Left hindlimb (tissue), 1 donor: ENCODE results near the gene CENPT.
A peak's percentile ranks its signal among the peaks of the same experiment; 100 is the strongest.

Source experiments
- DNase-seq: peaks from one replicate; pipeline ENCODE4 v3.0.0-alpha.2; 2018

Gene CENPT, protein sequence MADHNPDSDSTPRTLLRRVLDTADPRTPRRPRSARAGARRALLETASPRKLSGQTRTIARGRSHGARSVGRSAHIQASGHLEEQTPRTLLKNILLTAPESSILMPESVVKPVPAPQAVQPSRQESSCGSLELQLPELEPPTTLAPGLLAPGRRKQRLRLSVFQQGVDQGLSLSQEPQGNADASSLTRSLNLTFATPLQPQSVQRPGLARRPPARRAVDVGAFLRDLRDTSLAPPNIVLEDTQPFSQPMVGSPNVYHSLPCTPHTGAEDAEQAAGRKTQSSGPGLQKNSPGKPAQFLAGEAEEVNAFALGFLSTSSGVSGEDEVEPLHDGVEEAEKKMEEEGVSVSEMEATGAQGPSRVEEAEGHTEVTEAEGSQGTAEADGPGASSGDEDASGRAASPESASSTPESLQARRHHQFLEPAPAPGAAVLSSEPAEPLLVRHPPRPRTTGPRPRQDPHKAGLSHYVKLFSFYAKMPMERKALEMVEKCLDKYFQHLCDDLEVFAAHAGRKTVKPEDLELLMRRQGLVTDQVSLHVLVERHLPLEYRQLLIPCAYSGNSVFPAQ

DNA sequence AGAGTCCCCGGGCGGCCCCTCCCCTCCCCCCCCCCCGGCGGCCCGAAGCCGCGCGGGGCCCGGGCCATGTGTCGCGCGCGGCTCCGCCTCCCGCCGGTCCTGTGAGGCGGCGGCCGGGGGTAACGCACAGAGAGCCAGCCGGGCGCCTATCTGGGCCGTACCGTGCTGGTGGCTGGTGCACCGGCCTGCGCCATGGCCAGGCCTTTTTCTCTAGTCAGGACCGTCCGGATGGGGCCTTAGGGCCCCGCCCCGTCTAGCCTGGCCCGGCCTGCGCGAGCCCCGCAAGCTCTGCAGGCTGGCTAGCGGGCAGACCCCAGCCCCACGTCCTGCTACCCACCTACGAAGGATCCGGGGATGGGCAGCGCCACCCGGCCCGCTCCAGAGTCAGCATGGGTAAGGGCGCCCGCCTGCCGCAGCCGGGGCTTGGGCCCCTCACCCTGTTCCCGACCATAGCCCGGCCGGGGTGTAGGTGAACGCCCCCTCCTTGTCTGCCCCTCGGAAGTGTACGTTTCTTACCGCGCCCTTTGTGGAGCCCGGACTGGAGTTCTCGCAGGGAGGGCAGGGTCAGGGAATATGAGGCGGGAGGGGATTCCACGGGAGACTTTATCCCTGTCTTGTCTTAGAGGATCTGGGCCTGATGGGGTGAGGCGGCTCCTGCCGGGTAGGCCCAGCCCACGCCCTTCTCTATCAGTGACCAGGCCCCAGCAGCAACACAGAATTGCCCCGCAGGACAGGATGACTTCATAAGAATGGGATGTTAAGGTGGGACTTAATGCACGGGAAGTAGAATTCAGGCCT lies at the start of gene CENPT:
TSS of gene CENPT (minus strand) at position 630 of the 798 bp plus-strand sequence. CDS start 13,834 bp downstream, outside the sequence.
- DNase-seq = no peak

GRCh38 chr16:67897231-67897630 lies 49.7 kb upstream of the CENPT start:
- peak; percentile 62 for DNase-seq

DNA sequence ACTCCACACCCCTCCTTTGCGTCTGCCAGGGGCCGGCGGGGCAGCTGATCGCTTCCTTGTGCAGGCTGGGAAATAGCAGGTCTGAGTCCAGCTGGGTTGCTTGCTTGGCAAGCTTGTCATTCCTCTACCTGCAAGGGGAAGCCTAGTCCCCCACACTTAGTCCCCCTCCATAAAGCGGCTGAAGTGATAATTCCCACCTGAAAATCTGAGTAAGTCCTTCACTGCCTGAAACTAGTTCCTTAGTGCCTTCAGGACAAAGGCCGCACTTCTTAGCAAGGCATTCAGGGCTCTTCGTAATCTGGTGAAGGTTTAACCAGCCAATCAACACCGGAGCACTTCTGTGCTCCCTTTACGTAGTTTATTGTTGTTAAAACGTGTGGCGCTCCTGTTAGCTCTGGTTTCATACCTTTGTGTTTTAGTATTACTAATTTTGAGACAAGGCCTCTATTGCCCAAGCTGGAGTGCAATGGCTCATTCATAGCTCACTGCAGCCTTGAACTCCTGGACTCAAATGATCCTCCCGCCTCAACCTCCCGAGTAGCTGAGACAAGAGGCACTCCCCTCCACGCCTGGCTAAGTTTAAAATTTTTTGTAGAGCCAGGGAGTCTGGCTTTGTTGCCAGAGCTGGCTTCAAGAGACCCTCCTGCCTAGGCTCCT lies 46.4 kb upstream of the CENPT start:
- no peak for DNase-seq

DNA sequence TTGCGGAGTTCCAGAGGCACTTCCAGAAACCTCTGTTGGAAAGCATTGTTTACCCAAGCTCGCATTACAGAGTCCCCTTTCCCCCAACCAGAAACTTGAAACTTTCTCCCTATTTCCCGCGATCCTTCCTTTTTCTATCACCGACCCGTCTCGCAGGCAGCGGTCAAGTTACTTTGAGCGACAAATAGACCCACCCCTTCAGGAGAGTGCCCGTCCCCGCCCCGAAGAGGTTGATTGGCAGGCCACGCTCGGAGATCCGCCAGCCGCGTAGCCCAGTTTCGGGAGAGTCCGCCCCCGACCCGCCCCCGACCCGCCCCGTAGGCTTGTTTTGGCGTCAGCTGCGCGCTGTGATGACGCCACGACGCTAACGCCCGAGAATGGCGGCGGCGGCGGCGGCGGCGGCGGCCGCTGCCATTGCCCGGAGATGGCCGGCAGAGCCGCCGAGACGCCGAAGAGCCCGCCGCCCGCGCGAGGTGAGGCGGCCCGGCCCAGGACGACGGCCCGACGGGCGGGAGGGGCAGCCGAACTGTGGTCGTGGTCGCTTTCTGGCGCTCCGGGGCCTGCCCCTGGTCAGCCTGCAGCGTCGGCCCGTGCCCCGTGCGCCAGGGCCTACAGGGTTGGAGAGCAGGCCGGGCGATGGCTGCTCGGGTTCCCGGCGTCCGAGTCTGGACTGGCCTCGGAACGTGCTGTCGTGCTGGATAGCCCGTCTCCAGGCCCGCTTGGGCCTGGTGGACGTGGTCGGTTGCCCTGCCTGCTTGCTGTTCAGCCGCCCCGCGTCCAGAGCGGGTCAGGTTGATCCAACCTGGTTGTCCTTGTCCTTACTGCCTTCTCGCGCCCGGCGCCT lies 45.6 kb upstream of the CENPT start, which contains the start of gene PSKH1:
TSS of gene PSKH1 (plus strand) at position 356 of the 844 bp plus-strand sequence. CDS start 15,496 bp downstream, outside the sequence.
- peak; percentile 99 for DNase-seq

GRCh38 chr16:67892375-67892774 lies 44.9 kb upstream of the CENPT start:
- no peak for DNase-seq

GRCh38 chr16:67888331-67888730 lies 40.8 kb upstream of the CENPT start:
- DNase-seq = no peak

- DNase-seq = no peak
These were observed 38.9 kb upstream of the CENPT start for GRCh38 chr16:67886387-67886786.

DNA sequence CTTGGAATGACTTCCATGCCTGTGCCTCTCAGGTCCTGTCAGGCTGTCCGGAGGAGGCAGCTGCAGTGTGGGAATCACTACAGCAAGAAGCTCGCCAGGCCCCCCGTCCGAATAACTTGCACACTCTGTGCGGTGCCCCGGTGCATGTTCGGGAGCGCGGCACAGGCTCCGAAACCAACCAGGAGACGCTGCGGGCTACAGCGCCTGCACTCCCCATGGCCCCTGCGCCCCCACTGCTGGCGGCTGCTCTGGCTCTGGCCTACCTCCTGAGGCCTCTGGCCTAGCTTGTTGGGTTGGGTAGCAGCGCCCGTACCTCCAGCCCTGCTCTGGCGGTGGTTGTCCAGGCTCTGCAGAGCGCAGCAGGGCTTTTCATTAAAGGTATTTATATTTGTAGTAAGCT lies 38.5 kb upstream of the CENPT start:
- no peak for DNase-seq

GRCh38 chr16:67885545-67885944 lies 38.1 kb upstream of the CENPT start:
- no peak for DNase-seq

DNA sequence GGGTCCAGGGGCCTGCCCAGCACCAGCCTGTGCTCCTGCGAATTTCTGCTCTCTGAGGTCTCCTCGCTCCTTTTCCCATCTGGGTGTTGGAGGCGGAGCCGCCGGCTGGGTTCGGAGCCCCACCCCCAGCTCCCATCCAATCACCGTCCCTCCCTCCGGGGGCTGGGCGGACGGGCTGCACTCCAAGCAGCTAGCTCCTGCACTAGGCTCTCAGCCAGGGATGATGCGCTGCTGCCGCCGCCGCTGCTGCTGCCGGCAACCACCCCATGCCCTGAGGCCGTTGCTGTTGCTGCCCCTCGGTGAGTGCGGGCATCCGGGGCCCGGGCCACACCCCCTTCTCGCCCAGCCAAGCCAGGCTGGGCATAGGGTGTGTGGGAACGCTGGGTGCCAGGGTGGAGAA lies 37.2 kb upstream of the CENPT start, which contains the start of gene NRN1L:
TSS of gene NRN1L (plus strand) at position 202 of the 400 bp plus-strand sequence. CDS start at position 221, 19 bp downstream.
- peak; percentile 91 for DNase-seq

- DNase-seq = no peak
These were observed 36.4 kb upstream of the CENPT start for GRCh38 chr16:67883872-67884261.

- no peak for DNase-seq
These were observed 35.8 kb upstream of the CENPT start for GRCh38 chr16:67883146-67883871.

DNA sequence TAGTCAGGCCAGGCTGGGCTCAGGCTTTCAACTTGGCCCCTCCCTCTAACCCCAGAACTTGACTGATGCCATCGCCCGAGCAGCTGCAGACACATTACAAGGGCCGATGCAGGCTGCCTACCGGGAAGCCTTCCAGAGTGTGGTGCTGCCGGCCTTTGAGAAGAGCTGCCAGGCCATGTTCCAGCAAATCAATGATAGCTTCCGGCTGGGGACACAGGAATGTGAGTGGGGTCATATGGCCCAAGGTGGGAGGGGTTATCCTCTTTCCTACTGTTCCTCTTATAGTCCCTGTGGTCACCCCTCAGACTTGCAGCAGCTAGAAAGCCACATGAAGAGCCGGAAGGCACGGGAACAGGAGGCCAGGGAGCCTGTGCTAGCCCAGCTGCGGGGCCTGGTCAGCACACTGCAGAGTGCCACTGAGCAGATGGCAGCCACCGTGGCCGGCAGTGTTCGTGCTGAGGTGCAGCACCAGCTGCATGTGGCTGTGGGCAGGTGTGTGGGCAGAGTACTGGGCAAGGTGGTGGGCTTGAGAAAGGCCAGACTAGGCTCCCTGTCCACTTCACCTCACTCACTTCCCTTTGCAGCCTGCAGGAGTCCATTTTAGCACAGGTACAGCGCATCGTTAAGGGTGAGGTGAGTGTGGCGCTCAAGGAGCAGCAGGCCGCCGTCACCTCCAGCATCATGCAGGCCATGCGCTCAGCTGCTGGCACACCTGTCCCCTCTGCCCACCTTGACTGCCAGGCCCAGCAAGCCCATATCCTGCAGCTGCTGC lies 35.1 kb upstream of the CENPT start:
- DNase-seq = peak; percentile 78

DNA sequence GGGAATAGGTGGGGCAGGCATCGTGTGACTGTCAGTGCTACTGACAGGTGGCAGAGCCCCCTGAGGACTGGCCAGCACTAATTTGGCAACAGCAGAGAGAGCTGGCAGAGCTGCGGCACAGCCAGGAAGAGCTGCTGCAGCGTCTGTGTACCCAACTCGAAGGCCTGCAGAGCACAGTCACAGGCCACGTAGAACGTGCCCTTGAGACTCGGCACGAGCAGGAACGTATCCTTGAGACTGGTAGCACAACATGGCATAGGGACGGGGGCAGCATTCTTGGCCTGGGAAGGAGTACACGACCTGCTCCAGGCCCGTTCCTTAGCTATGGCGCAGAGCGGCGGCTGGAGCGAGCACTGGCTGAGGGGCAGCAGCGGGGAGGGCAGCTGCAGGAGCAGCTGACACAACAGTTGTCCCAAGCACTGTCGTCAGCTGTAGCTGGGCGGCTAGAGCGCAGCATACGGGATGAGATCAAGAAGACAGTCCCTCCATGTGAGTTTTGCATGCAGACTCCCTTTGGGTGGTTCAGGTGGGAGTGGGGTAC lies 34.2 kb upstream of the CENPT start:
- no peak for DNase-seq

DNA sequence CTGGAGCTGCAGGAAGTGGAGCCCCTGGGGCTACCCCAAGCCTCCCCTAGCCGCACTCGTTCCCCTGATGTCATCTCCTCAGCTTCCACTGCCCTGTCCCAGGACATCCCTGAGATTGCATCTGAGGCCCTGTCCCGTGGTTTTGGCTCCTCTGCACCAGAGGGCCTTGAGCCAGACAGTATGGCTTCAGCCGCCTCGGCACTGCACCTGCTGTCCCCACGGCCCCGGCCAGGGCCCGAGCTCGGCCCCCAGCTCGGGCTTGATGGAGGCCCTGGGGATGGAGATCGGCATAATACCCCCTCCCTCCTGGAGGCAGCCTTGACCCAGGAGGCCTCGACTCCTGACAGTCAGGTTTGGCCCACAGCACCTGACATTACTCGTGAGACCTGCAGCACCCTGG lies 33.1 kb upstream of the CENPT start:
- DNase-seq = no peak

DNA sequence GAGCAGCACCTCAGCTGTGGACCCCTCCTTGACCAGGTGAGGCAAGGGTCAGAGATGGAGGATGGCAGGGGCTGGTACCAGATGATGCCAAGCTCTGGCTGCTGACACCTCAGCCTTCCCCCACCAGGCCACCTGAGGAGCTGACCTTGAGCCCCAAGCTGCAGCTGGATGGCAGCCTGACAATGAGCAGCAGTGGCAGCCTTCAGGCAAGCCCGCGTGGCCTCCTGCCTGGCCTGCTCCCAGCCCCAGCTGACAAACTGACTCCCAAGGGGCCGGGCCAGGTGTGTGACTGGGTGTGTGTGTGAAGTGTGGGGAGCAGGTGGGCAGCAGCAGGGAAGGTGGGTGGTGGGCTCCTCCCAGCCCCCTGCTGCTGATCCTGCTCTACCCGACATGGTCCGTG lies 32.4 kb upstream of the CENPT start:
- no peak for DNase-seq

DNA sequence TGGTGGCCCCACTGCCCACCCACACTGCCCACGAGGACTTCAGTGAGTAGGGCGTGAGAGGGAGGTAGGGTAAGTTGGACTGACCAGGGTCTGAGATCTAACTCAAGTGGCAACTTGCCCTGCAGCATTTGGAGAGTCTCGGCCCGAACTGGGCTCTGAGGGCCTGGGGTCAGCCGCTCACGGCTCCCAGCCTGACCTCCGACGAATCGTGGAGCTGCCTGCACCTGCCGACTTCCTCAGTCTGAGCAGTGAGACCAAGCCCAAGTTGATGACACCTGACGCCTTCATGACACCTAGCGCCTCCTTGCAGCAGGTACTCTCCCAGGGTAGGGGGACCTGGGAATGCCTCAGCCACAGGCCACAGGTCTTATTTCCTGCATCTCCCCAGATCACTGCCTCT lies 32.0 kb upstream of the CENPT start:
- no peak for DNase-seq

DNA sequence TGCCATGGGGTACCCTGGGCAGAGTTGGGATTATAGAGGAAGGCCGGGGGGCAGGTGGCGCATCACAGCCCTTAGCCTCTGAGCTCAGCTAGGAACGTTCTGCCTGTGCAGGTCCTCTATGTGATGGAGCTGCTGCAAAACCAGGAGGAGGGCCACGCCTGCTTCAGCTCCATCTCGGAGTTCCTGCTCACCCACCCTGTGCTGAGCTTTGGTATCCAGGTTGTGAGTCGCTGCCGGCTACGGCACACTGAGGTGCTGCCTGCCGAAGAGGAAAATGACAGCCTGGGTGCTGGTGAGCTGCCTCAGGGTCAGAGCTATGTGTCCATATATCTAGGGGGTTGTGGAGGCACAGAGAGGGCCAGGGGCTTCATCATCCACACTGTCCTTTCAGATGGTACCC lies 31.4 kb upstream of the CENPT start:
- no peak for DNase-seq

GRCh38 chr16:67878232-67878631 lies 30.7 kb upstream of the CENPT start:
- DNase-seq = no peak

DNA sequence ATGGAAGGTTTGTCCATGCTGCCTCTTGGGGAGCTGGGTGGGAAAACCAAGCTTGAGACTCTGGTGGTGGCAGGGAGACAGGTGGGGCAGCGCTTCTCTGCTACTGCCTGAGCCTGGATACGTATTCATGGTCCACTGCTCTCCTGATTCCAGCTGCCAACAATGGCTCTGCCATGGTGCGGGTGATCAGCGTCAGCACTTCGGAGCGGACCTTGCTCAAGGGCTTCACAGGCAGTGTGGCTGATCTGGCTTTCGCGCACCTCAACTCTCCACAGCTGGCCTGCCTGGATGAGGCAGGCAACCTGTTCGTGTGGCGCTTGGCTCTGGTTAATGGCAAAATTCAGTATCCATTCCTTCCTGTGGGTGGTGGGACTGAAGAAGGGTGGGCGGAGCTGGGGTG lies 29.6 kb upstream of the CENPT start:
- DNase-seq = no peak
